ENCODE data around the gene GPRC5C.

GPRC5C gene

DNA sequence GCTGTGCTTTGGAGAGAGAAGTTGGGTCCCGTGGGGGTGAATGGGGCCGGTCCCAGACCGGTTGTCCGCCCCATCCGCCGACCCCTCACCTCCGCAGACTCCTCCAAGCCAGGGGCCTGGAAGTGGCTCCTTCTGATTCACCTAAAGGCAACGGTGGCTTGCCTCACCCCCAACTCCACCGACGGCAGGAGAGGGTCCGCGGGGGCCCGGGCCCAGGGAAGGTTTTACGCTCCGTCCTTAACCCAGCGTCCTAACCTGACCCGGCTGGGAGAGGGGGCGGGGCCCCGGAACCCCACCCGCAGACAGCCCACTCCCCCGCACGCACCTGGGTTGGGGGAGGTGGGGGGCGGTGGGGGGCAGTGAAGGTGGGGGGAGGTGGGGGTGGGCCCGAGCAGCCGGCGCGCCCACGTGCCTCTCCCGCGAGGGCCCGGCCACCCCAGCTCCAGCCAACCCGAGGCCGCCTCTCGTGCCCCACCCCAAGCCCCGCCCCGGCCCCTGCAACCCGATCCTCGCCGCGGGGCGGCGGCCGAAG is 21.8 kb downstream of the GPRC5C start:
- peak; percentile 36 for DNase-seq

DNA sequence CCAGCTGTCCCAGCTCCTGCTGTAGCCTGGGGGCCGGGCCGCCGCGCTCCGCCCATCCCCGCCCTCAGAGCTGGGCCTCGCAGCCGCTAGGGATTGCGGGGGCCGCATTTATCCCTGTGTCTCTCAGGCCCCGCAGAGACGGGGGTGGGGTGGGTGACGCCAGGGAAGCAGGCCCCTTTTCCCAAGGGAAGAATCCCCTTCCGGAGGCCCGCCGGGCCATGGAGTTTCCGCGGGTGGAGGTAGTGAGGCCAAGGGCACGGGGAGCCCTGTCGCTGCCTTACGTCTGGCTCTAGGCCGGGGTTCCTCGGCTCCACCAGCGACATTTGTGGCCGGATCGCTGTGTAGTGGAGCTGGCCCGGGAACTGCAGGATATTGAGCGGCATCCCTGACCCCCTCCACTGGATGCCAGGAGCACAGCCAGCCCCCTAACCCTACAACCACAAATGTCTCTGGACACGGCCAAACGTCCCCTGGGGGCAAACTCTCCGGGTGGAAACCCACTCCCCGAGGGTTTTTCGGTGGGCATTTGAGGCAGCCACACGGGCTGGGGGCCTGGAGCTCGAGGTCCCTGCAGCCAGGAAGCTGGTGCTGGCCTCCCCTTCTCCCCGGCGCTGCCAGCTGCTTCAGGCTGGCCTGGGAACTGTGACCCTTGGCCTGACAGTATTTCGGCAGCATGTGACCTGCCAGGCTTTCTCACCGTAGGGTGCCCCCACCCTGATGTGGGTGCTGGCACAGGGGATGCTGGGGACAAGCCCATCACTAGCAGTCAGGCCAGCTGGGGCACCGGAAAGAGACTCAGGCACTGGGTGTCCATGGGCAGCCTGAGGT is 22.5 kb downstream of the GPRC5C start:
- DNase-seq, result no peak

DNA sequence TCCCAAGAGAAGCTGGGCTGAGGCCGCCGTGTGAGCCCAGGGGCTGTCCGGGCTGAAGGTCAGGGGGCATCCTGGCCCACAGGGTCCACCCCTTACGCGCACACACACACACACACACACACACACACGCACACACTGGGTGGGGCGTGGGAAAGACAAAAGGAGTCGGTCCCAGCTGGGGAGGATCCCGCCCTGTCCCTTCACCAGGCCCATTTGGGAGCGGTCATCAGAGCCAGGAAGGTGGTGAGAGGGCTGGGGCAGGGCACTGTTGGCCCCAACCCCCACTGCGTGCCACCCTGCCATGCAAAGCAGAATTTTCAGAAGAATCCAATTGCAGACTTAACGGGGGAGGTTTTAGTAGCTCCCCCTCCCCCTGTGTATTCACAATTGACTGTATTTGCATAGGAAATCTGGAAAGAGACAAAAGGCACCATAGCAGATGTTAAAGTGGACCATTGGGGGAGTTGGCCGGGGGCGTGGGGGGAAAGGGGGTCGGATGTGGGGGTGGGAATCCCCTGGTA is 23.2 kb downstream of the GPRC5C start:
- no peak for DNase-seq

DNA sequence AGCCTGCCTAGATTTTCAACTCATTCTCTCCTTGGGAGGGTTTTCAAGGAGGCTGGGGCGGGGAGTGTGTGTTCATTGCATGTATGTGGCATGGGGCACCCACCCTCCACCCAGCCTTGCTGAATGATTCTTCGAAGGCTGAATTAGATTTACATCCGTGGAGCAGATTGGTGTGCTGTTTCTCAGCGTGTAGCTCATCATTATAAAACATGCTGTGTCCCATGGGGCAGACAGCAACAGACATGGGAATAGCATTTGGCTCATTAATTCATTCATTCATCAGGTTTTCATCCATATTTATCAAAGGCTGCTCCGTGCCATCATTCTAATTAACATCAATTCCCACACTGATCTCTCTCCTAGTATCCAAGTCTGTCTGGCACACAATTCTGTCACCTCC is 23.9 kb downstream of the GPRC5C start:
- DNase-seq, result no peak

DNA sequence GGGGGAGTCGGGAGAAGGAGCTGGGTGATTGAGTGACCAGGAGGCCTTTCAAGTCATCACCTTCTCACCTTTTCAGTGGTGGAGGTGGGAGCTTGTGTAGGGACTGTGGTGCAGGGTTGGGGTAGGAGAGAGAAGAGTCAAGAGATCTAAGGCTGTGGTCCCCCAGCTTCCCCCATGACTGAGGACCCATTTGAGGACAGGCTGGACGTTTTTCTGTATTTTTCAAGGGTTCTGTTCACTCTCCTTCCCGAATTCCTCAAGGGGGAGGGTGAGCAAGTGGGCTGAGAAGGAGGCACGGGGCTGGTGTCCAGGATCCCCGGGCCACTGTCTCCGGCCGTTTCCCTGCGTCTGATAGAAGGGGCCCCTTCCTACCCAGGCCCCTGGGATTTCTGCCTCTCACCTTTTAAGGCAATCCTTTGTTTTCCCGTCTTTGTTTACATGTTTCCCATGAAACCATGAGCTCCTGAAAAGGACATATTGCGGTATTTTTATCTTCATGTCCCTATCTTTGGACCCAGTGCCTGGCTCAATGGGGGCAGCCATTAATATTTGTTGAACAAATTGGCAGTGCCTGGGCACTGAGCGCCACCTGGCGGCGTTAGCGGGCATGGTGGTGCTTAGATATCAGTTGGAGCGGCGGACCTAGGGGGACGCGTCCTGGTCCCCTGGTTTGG is 25.4 kb downstream of the GPRC5C start:
- DNase-seq, result peak; percentile 22

DNA sequence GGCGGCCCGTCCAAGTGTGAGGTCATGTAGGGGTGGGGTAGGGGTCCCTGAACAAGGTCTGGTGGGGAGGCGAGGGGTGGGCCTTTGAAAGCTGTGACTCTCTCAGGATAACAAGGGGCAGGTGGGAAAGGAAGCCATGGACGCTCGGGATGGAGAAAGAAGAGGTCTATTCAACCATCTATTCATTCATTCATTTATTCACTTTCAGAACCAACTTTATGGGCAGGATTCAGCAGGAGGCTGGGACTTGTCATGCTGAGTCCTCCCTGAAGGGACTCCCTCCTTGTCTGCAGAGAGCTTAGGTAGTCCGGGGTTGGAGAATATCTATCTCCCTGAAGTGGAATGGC is 25.9 kb downstream of the GPRC5C start:
- DNase-seq, result no peak

DNA sequence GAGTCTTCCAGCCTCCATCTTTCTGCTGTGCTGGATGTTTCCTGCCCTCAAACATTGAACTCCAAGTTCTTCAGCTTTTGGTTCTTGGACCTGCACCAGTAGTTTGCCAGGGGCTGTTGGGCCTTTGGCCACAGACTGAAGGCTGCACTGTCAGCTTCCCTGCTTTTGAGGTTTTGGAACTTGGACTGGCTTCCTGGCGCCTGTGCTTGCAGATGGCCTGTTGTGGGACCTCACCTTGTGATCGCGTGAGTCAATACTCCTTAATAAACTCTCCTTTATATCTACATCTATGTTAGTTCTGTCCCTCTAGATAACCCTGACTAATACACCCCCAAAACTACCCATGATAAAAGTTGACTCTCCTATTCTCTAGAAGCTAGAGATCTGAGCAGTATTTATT is 26.9 kb downstream of the GPRC5C start:
- no peak for DNase-seq

DNA sequence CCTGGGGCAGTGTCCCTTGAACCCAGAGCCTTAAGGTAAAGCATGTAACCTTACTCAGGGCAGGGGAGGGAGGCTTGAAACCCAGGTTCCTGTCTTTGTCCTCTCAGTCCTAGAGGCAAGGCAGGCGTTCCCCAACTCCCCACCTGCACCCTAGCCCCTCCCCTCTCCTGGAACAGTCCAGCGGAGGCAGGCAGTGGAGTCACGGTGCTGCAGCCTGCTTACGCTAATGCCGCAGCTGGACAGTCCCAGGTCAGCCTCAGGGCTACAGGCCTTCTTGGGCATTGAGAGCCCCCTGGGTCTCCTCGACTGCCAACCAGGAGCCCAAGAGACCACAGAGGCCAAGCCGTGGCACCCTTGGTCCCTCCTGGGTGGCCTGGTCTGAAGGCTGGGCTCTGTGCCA is 27.7 kb downstream of the GPRC5C start:
- no peak for DNase-seq

DNA sequence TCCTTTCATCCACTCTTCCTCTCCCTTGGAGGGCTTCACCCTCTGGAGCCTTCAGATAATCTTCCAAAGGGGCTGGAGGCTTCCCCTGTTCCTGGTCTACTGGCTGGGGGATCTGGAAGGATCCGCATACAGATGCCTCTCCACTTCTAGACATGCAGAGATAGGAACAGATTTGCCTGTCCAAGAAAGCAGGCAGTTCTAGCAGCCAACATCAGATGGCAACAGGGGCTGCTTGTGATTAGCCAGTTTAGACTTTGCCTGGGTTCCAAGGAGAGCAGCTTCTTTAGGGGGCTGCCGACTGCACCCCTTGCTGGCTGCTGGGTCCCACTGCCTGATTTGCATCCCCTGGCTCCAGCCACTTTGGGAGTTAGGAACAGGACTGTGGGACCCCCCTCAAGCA is 28.4 kb downstream of the GPRC5C start:
- DNase-seq, result no peak

DNA sequence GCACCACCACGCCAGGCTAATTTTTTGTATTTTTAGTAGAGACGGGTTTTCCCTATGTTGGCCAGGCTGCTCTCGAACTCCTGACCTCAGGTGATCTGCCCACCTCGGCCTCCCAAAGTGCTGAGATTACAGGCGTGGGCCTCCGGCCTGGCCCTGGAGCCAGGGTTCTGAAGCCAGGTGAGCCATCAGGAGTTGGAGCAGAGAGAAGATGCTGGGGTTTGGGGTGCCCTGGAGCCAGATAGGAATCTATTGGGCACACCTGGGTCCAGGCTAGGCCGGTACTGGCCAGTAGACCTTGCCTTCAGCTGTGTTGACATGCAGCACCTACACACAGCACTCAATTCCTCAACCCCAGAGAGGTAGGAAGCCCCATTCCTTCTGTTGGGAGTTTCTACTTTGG is 29.1 kb downstream of the GPRC5C start:
- no peak for DNase-seq

DNA sequence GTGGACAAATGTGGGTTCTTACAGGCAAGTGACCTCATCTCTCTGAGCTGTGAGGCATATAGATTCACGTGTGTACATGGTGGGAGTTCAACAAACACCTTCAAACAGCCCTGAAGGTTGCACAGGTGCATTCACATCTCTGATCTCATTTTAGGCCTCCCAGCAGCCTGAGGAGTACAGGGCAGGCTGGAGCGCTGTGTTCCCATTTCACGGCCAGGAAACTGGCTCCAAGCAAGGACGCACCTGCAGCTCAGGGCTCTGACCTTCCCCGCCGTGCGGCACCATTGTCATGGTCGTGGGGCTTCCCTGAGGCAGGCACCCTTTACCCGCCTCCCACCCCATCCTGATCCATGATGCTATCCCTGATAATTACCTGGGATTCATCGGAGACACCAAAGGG is 29.7 kb downstream of the GPRC5C start:
- DNase-seq, result no peak

DNA sequence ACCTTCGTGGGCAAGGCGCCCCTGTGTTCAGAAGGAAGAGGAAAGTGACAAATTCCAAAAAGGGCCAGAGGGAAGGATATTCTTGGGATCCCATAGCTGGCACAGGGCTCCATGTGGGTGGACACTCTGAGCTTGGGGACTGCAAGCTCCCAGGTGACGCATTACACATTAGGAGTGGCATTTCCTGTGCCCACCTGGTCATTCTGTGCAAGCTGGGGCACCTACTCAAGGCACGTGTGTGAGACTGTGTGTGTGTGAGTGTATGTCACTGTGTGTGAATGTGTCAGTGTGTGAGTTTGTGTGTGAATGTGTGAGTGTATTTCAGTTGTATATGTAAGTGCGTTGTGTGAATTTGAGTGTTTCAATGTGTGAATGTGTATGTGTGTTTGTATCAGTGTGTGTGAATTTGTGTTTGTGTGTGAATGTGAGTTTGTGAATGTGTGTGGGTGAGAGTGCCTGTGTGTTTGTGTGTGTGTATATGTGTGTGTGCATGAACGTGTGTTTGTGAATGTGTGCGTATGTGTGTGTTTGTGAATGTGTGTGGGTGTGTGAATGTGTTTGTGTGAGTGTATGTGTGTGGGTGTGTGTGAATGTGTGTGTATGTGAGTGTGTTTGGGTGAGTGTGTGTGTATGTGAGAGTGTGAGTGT is 33.0 kb downstream of the GPRC5C start:
- no peak for DNase-seq

DNA sequence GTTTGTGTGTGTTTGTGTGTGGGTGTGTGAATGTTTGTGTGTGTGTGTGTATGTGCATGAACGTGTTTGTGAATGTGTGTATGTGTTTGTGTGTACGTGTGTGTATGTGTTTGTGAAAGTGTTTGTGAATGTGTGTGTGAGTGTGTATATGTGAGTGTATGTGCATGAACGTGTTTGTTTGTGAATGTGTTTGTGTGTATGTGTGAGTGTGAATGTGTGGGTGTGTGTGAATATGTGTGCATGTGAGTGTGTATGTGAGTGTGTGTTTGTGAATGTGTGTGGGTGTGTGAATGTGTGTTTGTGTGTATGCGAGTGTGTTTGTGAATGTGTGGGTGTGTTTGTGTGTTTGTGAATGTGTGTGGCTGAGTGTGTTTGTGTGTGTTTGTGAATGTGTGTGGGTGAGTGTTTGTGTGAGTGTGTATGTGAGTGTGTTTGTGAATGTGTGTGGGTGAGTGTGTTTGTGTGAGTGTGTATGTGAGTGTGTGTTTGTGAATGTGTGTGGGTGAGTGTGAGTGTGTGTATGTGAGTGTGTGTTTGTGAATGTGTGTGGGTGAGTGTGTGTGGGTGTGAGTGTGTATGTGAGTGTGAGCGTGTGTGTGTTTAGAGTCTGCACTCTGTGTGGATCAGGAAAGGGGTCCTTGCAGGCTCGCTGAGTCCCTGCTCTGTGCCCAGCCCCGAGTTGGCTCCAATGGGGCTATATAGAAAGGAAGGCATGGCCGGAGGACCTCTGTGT is 33.7 kb downstream of the GPRC5C start:
- no peak for DNase-seq

DNA sequence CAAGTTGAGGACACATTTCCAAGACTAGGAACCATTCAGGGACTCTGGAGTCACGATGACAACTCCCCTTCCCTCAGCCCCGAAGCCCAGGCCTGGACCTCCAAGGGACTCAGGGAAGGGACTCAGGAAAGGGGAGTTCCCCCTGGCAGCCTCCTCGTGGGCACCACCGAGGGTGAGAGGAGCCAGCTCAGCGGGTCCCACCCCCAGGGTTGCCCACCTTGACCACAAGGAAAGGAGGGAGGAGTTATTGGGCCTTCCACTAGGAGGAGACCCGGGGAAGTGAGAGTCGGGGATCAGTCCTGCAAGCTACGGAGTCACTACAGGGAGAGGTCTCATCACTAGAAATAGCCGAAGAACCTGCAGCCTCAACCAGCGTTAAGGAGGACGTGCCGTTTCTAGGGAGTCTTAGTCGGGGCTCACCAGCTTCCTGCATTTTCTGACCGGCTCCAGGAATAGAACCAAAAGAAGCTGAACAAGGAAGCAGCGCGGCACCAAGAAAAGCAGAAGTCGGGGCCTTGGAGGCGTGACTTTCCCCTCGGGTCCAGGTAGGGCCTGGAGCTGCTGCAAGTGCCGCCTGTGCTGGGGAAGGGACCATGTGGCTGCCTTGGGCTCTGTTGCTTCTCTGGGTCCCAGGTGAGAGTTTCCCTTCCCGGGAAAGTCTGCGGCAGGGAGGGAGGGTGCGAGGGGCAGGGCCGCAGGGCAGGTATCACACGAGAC is 34.4 kb downstream of the GPRC5C start, which contains the start of gene CD300A:
Gene CD300A, plus strand, starts transcription at position 524 of the 717 bp plus-strand sequence. Its CDS starts 70 bp downstream, at position 594.
- no peak for DNase-seq

DNA sequence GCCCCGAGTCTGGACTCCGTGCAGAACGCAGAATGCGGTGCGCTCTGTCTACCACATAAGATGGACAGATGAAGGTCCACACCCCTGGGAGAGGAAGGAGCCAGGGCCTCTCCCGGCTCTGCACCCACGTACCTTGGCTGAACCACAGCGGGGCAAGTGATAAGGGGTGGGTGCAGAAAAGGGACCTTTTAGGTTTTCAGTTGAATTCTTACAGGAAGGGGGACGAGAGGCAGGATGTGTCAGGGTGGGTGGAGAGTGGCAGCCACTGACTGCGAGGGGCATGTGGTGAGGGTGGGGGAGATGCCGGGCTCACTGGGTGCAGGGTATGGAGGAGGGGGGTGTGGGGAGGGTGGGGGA is 34.9 kb downstream of the GPRC5C start:
- DNase-seq, result no peak

DNA sequence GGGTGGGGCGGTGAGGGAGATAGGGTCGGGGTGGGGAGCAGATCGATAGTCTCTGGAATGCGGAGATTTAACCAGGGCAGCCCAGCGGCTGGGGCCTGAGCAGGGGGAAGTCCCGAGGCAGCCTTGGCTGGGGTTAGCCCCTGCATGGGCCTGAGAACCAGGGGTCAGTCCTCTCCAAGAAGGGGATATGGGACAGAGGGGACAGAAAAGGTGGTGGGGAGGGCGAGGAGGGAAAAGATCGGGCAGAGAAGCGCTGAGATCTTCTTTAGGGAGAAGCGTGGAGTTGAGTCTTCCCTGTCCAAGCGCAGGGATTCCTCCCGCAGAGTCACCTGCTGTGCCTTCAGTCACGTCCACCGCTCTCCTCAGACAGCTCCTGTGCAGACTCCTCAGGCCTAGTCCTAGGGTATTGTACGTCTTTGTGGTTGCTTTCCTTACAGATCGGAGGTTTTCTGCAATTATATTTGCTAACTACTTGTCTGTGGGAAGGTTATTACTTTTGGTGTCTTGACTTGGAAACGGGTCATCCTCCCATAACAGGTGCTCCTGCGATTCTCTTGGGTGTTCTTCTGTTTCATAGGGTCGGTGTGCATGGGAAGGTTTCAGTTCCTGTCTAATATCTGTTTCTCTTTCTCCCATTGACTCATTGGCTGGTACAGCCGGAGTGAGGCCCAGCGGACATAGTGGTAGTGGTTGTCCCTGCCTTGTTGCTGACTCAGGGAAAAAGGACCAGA is 35.5 kb downstream of the GPRC5C start:
- DNase-seq, result no peak

DNA sequence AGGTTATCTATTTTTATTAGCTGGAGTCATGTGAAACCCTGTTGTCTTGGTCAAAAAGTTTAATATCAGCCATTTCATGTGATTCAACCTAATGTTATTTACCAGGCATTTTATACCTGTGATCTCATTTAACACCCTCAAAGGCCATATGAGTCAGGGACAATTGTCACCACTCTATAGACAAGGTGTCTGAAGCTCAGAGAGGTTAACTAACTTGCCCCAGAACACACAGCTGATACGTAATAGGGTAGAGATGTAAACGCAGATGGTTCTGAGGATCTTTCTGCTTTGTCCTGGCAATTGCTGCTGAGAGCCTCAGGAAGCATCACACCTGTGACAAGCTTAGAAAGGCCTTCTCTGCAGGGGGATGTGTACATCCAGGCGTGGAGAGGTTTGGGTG is 39.5 kb downstream of the GPRC5C start:
- DNase-seq, result no peak

DNA sequence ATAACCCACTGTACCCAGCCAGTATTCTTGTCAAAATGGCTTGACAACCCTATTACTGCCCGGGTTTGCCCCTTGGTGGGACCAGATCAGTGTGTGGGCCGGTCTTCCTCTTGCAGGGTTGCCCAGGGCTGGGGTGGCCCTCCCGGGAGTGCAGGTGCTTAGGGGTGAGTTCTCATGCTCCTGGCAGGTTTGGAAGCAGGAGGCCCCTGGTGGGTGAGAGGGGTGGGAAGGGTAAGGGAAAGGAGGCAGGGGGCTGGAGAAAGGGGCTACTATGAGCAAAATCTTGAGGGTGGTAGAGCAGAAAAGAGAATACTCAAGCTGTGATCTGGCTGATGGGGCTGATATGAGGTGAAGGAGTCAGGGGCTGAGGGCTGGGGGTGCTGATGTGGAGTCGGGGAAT is 41.0 kb downstream of the GPRC5C start:
- no peak for DNase-seq

DNA sequence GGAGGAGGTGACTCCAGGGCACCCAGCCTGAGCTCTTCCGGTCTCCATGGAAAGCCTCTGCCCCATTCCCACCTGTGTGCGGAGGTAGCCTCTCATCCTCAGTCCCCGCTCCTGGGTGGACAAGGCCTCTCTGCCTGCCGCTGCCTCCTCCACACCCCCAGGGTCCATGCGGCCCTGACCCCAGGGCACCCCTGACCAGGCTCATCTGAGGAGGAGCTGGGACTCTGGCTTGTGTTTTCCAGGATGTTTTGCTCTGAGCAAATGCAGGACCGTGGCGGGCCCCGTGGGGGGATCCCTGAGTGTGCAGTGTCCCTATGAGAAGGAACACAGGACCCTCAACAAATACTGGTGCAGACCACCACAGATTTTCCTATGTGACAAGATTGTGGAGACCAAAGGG is 41.4 kb downstream of the GPRC5C start:
- DNase-seq, result no peak

DNA sequence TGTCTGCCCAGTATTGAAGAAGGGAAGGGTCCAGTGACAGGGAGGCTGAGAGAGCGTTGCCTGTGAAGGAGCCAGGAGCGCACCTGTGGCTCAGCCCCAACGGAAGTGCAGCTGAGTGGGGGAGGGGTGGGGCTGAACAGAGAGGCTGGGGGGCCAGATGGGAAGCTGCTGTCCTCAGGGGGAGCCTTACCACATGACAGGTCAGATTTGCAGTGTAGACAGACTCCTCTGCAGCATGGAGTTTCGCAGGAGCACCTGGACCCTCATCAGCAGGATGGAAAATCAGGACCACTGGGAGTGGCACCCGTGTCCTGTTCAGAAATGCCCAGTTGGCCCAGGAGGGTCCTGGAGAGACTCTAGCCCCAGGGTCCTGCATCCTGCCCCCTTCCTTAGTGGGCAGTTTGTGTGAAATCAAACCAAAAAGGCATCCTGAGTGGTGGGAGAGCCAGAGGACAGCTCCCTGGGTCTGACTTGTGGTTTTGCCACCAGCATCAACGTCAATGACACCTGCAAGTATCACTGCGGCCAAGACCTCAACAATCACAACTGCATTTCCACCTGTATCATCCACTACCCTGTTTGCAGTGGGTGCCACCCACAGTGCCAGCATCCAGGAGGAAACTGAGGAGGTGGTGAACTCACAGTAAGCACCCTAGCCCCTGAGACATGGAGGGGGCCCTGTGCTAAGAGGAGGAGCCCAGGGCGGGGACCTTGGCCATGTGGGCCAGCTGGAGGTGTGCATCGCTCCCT is 42.3 kb downstream of the GPRC5C start:
- no peak for DNase-seq

DNA sequence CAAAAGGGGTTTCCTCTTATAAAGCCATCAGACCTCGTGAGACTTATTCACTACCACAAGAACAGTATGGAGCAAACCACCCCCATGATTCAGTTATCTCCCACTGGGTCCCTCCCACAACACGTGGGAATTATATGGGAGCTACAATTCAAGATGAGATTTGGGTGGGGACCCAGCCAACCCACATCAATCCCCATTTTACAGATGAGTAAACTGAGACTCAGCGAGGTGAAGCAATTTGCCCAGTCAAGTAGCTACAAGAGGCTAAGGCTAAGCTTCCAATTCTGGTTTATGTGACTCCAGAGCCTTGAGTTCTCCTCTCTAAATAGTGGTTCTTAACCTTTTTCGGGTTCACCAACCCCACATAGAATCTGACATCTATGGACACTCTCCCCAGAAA is 43.3 kb downstream of the GPRC5C start:
- DNase-seq, result no peak
